ENCODE measurements around the gene CYTH3.

DNA sequence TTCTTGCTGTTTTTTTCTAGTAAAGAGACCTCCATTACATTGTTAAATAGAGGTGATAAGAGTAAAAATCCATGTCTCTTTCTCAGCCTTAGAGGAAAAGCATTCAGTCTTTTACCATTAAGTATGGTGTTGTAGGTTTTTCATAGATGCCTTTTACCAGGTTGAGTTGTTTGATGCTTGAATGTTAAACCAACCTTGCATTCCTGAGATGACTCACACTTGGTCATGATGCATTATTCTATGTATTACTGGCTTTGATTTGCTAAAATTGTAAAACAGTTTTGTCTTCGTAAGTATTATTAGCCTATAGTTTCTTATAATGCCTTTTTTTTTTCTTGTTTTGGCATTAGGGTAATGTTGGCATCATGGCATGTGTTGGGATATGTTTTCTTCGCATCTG, 151.3 kb downstream of the CYTH3 start:
- TF ChIP-seq POLR2A (IDR thresholded peaks at IDR 0.05; ENCODE audit: low read depth, low read length) (no peak), TAF1 (IDR thresholded peaks at IDR 0.05; ENCODE audit: low read depth, low read length) (no peak), POLR2AphosphoS5 (IDR thresholded peaks at IDR 0.05; ENCODE audit: low read depth, low read length) (no peak)
